Measurements from ENCODE around the gene GRIK1.

Gene GRIK1

DNA sequence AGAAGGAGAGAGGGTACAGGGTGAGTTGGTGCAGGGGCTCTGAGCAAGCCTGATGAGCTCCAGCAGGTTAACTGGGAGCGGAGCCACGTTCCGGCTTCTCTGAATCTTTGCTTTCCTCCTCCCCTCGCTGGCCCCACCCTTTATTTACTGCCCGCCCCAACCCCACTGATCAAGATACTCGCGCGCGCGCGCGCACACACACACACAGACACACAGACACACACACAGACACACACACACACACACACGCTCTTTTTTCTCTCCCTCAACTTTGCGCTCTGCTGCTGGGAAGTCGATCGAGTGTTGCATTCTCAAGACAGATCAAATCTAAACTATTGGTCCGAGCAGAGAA lies at the start of gene GRIK1:
GRIK1 (minus strand) TSS at position 73 of the 352 bp plus-strand sequence.
- TF ChIP-seq CTCF (IDR thresholded peaks at IDR 0.05), result no peak

DNA sequence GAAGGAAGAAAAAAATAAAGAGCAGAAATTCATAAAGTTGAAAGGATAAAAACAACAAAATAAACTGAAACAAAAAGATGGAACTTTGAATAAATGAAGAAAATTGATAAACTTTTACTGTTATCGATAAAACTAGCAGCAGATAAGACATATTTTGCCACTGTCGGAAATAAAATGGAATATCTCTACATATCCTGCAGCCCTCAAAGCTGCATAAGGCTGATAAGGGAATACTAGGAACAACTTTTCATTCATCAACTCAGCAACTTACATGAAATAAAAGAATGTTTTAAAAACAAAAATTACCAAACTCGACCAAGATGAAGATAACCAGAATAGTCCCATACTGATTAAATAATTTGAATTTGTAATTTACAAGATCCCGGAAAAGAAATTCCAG lies 48.0 kb upstream of the GRIK1 start:
- no peak for TF ChIP-seq CTCF (IDR thresholded peaks at IDR 0.05)

GRCh38 chr21:29985866-29986265 lies 46.1 kb upstream of the GRIK1 start:
- no peak for TF ChIP-seq CTCF (IDR thresholded peaks at IDR 0.05)

DNA sequence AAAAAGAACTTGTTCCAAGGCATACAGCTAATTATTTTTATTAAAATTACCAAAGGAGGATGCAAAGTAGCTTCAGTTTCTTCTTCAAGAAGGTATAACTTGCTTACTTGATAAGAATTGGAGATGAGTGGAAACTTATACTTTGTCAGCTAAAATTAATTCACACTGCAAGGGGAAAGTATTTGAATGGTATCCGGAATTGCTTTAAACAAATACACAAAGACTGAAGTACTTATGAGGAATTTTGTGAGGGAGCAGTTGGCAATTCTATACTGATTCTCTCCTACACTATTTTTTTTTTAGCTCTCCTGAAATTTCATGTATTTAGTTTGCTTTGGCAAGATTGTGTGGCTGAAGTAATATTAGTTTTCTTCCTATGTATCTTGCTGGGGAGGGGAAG lies 39.2 kb upstream of the GRIK1 start:
- TF ChIP-seq CTCF (IDR thresholded peaks at IDR 0.05), result no peak

- no peak for TF ChIP-seq CTCF (IDR thresholded peaks at IDR 0.05)
Observed at GRCh38 chr21:29975776-29976175, 36.0 kb upstream of the GRIK1 start.

GRCh38 chr21:29973258-29973657 lies 33.5 kb upstream of the GRIK1 start:
- TF ChIP-seq CTCF (IDR thresholded peaks at IDR 0.05), result no peak

- no peak for TF ChIP-seq CTCF (IDR thresholded peaks at IDR 0.05)
Observed at GRCh38 chr21:29961291-29962027, 21.7 kb upstream of the GRIK1 start.

DNA sequence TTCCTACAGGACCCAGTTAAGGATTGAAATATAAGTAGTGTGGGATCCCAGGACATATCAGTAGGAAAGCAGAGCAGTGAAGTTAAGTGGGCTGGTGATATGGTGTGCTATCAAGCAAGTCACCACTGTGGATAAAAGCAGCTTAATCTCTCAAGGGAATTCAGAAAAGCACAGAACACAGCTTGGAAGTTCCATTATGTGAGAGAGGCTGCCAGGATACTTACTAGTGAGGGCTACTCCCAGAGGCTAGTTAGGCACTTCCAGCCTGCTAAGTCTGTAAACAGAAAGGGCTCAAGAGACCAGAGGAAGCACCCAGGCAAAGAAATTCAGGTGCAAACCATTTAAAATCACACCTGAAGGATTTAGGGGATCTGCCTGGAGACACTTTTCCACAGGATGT lies 18.8 kb upstream of the GRIK1 start:
- TF ChIP-seq CTCF (IDR thresholded peaks at IDR 0.05), result no peak

Measured in LNCAP (cell line).